ENCODE results near the gene RNF213. TPM values are rescaled to one million over a fixed set of nuclear protein-coding genes. Genes with fewer than 3 reads are reported as not detected.

The RNF213 gene
- total RNA-seq, 1 donor: 134 TPM

DNA sequence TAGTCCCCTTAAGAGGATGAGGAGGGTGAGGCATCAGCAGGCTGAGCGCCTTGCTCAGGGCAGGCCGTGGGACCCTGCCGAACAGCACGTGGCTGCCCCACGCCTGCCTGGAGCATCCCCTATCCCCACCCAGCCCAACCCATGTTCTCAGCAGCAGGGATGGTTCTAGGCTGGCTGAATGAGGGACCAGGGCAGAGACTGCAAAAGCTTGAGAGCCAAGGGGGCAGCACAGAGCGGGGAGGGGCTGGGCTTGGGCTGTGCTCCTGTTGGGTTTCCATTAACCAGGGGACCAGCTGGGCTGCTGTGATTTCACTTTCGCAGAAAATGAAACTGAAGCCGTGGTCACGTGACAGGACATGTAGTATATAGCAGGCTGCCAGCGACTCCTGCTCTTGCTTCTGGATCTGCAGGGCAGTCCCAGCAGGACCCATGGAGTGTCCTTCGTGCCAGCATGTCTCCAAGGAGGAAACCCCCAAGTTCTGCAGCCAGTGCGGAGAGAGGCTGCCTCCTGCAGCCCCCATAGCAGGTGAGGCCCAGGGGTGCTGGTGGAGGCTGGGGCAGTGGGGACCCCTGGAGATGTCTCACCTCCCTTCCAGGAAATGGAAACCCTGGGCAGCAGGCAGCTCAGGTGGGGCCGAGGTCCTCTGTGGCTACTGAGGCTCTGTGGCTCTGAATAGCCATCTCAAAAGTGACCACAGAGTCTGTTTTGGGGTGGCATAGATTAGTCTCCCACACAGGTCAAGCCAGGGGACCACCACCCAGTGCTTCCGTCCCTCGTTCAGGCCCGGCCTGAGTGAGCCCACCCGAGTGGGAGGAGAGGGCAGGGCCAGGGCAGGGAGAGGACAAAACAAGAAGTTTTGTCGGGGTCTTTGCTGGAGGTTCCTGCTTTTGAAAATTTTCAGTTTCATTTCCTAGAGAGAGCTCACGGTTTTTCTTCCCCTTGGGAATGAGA, 2.9 kb downstream of the RNF213 start:
- peak overlapping the region; percentile 94 for H3K4me3 ChIP-seq (ENCODE audit: insufficient read depth, low read length)
- H3K79me2 ChIP-seq (ENCODE audit: insufficient read depth, low read length): peaks cover 43% of the 10 kb centered on the region
- peaks cover 28% of the 10 kb centered on the region for H3K36me3 ChIP-seq (ENCODE audit: insufficient read depth, low read length)
- peaks cover 6% of the 10 kb centered on the region for H4K20me1 ChIP-seq (ENCODE audit: insufficient read depth, low read length)
- peak overlapping the region; percentile 85 for H3K4me2 ChIP-seq (ENCODE audit: insufficient read depth, low read length)
- H3K9me3 ChIP-seq (ENCODE audit: low read depth, low read length): no peaks in the 10 kb centered on the region
- H2AFZ ChIP-seq (ENCODE audit: low read length): peak overlapping the region; percentile 11
- TF ChIP-seq, protein P1, sequence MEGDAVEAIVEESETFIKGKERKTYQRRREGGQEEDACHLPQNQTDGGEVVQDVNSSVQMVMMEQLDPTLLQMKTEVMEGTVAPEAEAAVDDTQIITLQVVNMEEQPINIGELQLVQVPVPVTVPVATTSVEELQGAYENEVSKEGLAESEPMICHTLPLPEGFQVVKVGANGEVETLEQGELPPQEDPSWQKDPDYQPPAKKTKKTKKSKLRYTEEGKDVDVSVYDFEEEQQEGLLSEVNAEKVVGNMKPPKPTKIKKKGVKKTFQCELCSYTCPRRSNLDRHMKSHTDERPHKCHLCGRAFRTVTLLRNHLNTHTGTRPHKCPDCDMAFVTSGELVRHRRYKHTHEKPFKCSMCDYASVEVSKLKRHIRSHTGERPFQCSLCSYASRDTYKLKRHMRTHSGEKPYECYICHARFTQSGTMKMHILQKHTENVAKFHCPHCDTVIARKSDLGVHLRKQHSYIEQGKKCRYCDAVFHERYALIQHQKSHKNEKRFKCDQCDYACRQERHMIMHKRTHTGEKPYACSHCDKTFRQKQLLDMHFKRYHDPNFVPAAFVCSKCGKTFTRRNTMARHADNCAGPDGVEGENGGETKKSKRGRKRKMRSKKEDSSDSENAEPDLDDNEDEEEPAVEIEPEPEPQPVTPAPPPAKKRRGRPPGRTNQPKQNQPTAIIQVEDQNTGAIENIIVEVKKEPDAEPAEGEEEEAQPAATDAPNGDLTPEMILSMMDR (IDR thresholded peaks at IDR 0.05; ENCODE audit: extremely low read depth, low read depth, low read length): peak; percentile 10
- no peaks in the 10 kb centered on the region for H3K27me3 ChIP-seq (ENCODE audit: insufficient read depth, low read length)
- H3K27ac ChIP-seq (ENCODE audit: low read depth, low read length): peak overlapping the region; percentile 68
- DNase-seq (ENCODE audit: insufficient read length, low spot score, missing footprints): peak; percentile 98
- peaks cover 29% of the 10 kb centered on the region for H3K4me1 ChIP-seq (ENCODE audit: insufficient read depth, low read length)

- Histone ChIP-seq H3K4me2 (ENCODE audit: insufficient read depth, low read length) (peak overlapping the region; percentile 85), H3K4me1 (ENCODE audit: insufficient read depth, low read length) (peaks cover 29% of the 10 kb centered on the region), H3K36me3 (ENCODE audit: insufficient read depth, low read length) (peaks cover 37% of the 10 kb centered on the region), H3K27ac (ENCODE audit: low read depth, low read length) (no peak overlapping the region), H3K9me3 (ENCODE audit: low read depth, low read length) (no peaks in the 10 kb centered on the region), H4K20me1 (ENCODE audit: insufficient read depth, low read length) (peaks cover 9% of the 10 kb centered on the region), H3K4me3 (ENCODE audit: insufficient read depth, low read length) (no peak overlapping the region), H2AFZ (ENCODE audit: low read length) (no peak overlapping the region), H3K27me3 (ENCODE audit: insufficient read depth, low read length) (no peaks in the 10 kb centered on the region), H3K79me2 (ENCODE audit: insufficient read depth, low read length) (peaks cover 43% of the 10 kb centered on the region)
- TF ChIP-seq, protein P1 (IDR thresholded peaks at IDR 0.05; ENCODE audit: extremely low read depth, low read depth, low read length): no peak
- DNase-seq (ENCODE audit: insufficient read length, low spot score, missing footprints): peak; percentile 3
Measured at GRCh38 chr17:80264205-80265075, 3.8 kb downstream of the RNF213 start.

DNA sequence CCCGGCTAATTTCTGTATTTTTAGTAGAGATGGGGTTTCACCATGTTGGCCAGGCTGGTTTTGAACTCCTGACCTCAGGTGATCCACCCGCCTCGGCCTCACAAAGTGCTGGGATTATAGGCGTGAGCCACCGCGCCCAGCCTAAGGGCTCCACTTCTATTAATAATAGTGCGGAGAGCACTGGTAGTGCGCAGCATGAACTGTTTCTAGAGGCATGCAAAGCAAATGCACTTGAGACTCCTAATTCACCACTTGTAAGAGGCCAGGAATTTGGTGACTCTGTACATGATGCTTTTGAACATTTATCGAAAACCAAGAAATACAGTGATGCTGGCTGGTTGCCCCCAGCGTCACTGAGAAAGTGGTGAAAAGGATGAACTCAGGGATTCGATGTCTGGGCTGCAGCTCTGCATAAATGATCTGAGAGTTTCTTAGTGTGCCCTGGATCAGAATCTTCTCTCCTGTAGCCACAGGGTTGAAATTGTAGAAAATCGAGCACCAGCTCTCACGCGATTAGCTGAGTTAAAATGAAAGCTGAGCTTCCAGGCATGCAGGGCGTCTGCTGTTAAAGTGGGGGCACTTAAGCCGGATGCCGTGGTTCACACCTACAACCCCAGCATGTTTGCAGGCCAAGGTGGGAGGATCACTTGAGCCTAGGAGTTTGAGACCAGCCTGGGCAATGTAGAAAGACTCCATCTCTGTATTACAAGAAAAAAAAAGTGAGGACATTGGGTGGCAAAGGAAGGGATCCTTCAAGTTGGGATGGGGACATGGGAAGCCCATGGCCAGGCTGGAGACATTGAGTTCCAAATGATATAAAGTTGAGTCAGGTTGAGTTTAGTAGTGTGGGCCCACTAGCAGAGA, 4.8 kb downstream of the RNF213 start:
- Histone ChIP-seq H3K79me2 (ENCODE audit: insufficient read depth, low read length) (peaks cover 43% of the 10 kb centered on the region), H3K27ac (ENCODE audit: low read depth, low read length) (no peak overlapping the region), H4K20me1 (ENCODE audit: insufficient read depth, low read length) (peaks cover 9% of the 10 kb centered on the region), H3K9me3 (ENCODE audit: low read depth, low read length) (no peaks in the 10 kb centered on the region), H3K4me2 (ENCODE audit: insufficient read depth, low read length) (no peak overlapping the region), H3K4me3 (ENCODE audit: insufficient read depth, low read length) (no peak overlapping the region), H3K4me1 (ENCODE audit: insufficient read depth, low read length) (peaks cover 23% of the 10 kb centered on the region), H2AFZ (ENCODE audit: low read length) (no peak overlapping the region), H3K27me3 (ENCODE audit: insufficient read depth, low read length) (no peaks in the 10 kb centered on the region), H3K36me3 (ENCODE audit: insufficient read depth, low read length) (peaks cover 37% of the 10 kb centered on the region)
- DNase-seq (ENCODE audit: insufficient read length, low spot score, missing footprints): no peak
- TF ChIP-seq, protein P1 (IDR thresholded peaks at IDR 0.05; ENCODE audit: extremely low read depth, low read depth, low read length): no peak
